Prostate gland (tissue), 2 donors: Measurements from ENCODE around the gene FLRT1.

Experiments used
- POLR2A ChIP-seq: fragments of 450-650 bp; IDR thresholded peaks from one replicate; pipeline ENCODE4 v1.6.1; 2016; ENCODE audit warnings: antibody characterized with exemption, mild to moderate bottlenecking
- POLR2AphosphoS5 ChIP-seq: sonication (generic); formaldehyde crosslinking; IDR thresholded peaks from one replicate; pipeline ENCODE4 v1.6.1; 2017; ENCODE audit warnings: antibody characterized with exemption
- TF ChIP-seq, protein P1 (sequence below), 4 experiments: fragments of 200-600 bp in 2 of 4; fragments of 450-650 bp in 2 of 4; sonication (generic) in 2 of 4; IDR thresholded peaks; 1 replicate in 3 of 4; 2 replicates in 1 of 4; pipeline ENCODE4 v1.5.1; 2016 to 2019; ENCODE audit warnings: antibody characterized with exemption in 4 of 4, mild to moderate bottlenecking in 2 of 4, moderate library complexity in 2 of 4

DNA sequence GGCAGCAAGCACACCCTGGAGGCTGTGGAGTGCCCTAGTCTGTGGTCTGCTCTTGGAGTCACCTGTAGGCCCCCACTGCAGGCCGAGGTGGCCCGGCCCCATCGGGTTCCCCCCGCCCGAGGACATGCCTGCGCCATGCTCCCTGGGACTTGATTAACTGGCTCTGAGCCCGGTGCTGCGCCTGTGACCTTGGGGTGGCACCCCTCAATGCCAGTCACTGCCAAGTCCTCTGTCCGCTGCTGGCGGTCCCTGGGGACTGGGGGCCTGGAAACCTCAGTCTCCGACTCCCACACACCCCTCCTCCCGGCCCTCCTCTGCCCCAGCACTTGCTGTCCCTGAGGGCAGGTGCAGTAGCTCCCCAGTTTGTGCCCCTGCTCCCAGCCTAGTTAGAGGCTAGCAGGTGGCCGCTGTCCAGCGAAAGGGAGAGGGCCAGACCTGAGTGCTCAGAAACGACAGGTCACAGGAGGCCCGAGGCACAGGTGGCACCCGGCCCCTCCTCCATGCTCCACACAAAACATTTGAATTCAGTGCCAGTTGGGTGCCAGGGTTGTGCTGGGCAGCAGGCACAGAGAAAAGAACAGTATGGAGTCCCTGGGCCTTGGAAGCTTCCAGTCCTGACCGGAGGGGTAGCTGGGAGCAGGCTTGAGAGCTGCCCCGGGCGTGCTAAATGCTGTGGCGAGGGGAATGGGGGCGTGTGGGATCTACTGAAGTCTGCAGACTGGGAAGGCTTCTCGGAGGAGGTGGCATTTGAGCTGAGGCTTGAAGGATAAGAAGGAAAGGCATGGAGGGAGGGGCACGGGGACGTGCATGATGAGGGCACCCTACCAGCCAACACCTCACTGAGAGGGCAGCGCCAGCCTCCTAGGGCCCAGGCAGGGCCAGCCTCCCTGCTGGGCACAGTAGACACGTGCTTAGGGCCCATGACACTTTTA, 16.4 kb upstream of the FLRT1 start:
- TF ChIP-seq, protein P1, sequence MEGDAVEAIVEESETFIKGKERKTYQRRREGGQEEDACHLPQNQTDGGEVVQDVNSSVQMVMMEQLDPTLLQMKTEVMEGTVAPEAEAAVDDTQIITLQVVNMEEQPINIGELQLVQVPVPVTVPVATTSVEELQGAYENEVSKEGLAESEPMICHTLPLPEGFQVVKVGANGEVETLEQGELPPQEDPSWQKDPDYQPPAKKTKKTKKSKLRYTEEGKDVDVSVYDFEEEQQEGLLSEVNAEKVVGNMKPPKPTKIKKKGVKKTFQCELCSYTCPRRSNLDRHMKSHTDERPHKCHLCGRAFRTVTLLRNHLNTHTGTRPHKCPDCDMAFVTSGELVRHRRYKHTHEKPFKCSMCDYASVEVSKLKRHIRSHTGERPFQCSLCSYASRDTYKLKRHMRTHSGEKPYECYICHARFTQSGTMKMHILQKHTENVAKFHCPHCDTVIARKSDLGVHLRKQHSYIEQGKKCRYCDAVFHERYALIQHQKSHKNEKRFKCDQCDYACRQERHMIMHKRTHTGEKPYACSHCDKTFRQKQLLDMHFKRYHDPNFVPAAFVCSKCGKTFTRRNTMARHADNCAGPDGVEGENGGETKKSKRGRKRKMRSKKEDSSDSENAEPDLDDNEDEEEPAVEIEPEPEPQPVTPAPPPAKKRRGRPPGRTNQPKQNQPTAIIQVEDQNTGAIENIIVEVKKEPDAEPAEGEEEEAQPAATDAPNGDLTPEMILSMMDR (IDR thresholded peaks at IDR 0.05), result no peak
- TF ChIP-seq POLR2AphosphoS5 (no peak), POLR2A (no peak)
